Cardiac fibroblast (primary cell): ENCODE measurements around the gene LTBP2.

Experiments
- DNase-seq, 2 donors: peaks; one replicate each; pipeline versions ENCODE4 v3.0.0 to v3.0.0-alpha.2; 2010; ENCODE audit warnings: low read depth in 2 of 2
- H3K4me3 ChIP-seq, 2 donors: replicated peaks in 1 of 2; 1 replicate in 1 of 2; 2 replicates in 1 of 2; pipeline ENCODE4 v1.5.1; 2011; ENCODE audit warnings: low read depth in 2 of 2, low read length in 2 of 2, mild to moderate bottlenecking in 2 of 2, moderate library complexity in 1 of 2
- CTCF ChIP-seq: IDR thresholded peaks from one replicate; pipeline ENCODE4 v1.5.1; 2011; ENCODE audit warnings: low read depth, mild to moderate bottlenecking, low read length, inconsistent platforms

LTBP2 gene

GRCh38 chr14:74601982-74602381 lies 10.1 kb downstream of the LTBP2 start:
- TF ChIP-seq CTCF: no peak
- no peak for DNase-seq
- no peak overlapping the region for H3K4me3 ChIP-seq

- no peak for TF ChIP-seq CTCF
- H3K4me3 ChIP-seq: no peak overlapping the region
- no peak for DNase-seq
Measured at GRCh38 chr14:74599946-74600345, 12.1 kb downstream of the LTBP2 start.

GRCh38 chr14:74599321-74599761 lies 12.7 kb downstream of the LTBP2 start:
- peak in 1 of 2 donors; percentile 75 for DNase-seq
- no peak overlapping the region for H3K4me3 ChIP-seq
- TF ChIP-seq CTCF: no peak

- TF ChIP-seq CTCF: no peak
- no peak overlapping the region for H3K4me3 ChIP-seq
- DNase-seq: peak; percentile 89 to 93
Measured at GRCh38 chr14:74596741-74597450, 15.1 kb downstream of the LTBP2 start.

GRCh38 chr14:74595006-74595735 lies 16.9 kb downstream of the LTBP2 start:
- TF ChIP-seq CTCF: no peak
- no peak overlapping the region for H3K4me3 ChIP-seq
- DNase-seq: peak; percentile 64 to 87

GRCh38 chr14:74594606-74595005 lies 17.4 kb downstream of the LTBP2 start:
- no peak overlapping the region for H3K4me3 ChIP-seq
- no peak for DNase-seq
- no peak for TF ChIP-seq CTCF
